Mammary epithelial cell (primary cell): ENCODE results near the gene MTM1.

ENCODE experiments used
- CTCF ChIP-seq, 2 donors: IDR thresholded peaks in 1 of 2; conservative IDR thresholded peaks in 1 of 2; 2 replicates each; pipeline ENCODE4 v1.5.1; 2011 to 2012; ENCODE audit warnings: inconsistent platforms in 2 of 2, low read length in 2 of 2, mild to moderate bottlenecking in 2 of 2, control low read depth in 1 of 2, low read depth in 1 of 2; ENCODE audit not compliant: insufficient read depth in 1 of 2; ENCODE audit errors: extremely low read depth in 1 of 2
- EZH2 ChIP-seq: IDR thresholded peaks from 2 replicates; pipeline ENCODE4 v1.6.1; 2012; ENCODE audit warnings: low read length, inconsistent platforms, borderline replicate concordance

- TF ChIP-seq CTCF (conservative IDR thresholded peaks at IDR 0.05 in 1 of 2, IDR thresholded peaks at IDR 0.05 in 1 of 2; ENCODE audit: extremely low read depth in 1 of 2, insufficient read depth in 1 of 2, low read depth in 1 of 2, low read length in 2 of 2) (no peak), EZH2 (no peak)
These were observed 7.0 kb downstream of the MTM1 start for GRCh38 chrX:150575419-150575814.
